Measurements from ENCODE around the gene HS3ST2. TPM values are rescaled to one million over a fixed set of nuclear protein-coding genes. Genes with fewer than 3 reads are reported as not detected.

Gene HS3ST2
- total RNA-seq, 1 donor from 2014 or later: 1.0 TPM

- H3K27me3 Mint-ChIP-seq (ENCODE audit: low read depth, unreplicated experiment): peaks cover 27% of the 10 kb centered on the region
- Histone ChIP-seq H3K4me2 (ENCODE audit: low read length) (no peak overlapping the region), H3K27me3 (ENCODE audit: insufficient read depth, low read length) (no peaks in the 10 kb centered on the region), H3K27ac (ENCODE audit: low read depth, low read length) (no peak overlapping the region), H3K79me2 (ENCODE audit: insufficient read depth, low read length) (no peaks in the 10 kb centered on the region), H3K9ac (ENCODE audit: low read length) (no peak overlapping the region), H3K4me1 (ENCODE audit: insufficient read depth, low read length) (no peaks in the 10 kb centered on the region), H4K20me1 (ENCODE audit: insufficient read depth, low read length) (no peaks in the 10 kb centered on the region), H3K36me3 (ENCODE audit: insufficient read depth, low read length) (no peaks in the 10 kb centered on the region), H3K9me3 (ENCODE audit: insufficient read depth, low read depth, low read length) (no peaks in the 10 kb centered on the region), H3K4me3 (ENCODE audit: insufficient read depth, low read depth, low read length) (no peak overlapping the region), H2AFZ (ENCODE audit: low read depth, low read length) (no peak overlapping the region)
- no peak for FAIRE-seq
- no peak overlapping the region for H3K4me3 Mint-ChIP-seq (ENCODE audit: unreplicated experiment)
- no peaks in the 10 kb centered on the region for H3K9me3 Mint-ChIP-seq (ENCODE audit: unreplicated experiment)
- peaks cover 4% of the 10 kb centered on the region for H3K4me1 Mint-ChIP-seq (ENCODE audit: low read depth, unreplicated experiment)
- no peak for DNase-seq (ENCODE audit: low read depth)
- no peak overlapping the region for H3K27ac Mint-ChIP-seq (ENCODE audit: unreplicated experiment)
- TF ChIP-seq, protein P1, sequence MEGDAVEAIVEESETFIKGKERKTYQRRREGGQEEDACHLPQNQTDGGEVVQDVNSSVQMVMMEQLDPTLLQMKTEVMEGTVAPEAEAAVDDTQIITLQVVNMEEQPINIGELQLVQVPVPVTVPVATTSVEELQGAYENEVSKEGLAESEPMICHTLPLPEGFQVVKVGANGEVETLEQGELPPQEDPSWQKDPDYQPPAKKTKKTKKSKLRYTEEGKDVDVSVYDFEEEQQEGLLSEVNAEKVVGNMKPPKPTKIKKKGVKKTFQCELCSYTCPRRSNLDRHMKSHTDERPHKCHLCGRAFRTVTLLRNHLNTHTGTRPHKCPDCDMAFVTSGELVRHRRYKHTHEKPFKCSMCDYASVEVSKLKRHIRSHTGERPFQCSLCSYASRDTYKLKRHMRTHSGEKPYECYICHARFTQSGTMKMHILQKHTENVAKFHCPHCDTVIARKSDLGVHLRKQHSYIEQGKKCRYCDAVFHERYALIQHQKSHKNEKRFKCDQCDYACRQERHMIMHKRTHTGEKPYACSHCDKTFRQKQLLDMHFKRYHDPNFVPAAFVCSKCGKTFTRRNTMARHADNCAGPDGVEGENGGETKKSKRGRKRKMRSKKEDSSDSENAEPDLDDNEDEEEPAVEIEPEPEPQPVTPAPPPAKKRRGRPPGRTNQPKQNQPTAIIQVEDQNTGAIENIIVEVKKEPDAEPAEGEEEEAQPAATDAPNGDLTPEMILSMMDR (IDR thresholded peaks at IDR 0.05; ENCODE audit: insufficient read depth, low read depth, low read length): no peak
- no peak for TF ChIP-seq EZH2 (IDR thresholded peaks at IDR 0.05; ENCODE audit: insufficient read depth, low read length)
- H3K36me3 Mint-ChIP-seq (ENCODE audit: low read depth, unreplicated experiment): no peaks in the 10 kb centered on the region
Observed at GRCh38 chr16:22928882-22929435, 115.0 kb downstream of the HS3ST2 start.

DNA sequence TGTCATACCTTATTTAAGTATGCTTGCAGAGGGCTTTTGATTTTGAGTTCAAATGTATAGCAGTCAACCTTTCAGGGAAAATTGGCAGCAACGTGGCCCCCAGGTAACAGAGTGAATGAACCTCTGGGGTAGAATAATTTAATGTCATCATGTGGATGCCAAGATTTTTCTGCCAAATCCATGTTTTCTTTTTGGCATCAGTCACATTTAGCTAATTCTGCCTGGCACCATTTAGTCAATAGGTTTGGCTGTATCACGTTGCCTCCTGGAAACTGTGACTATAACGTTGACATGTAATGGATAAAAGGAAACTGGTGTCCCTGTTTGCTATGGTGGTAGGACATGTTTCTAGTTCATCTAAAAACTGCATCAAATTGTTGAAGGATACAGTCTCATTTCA is 115.5 kb downstream of the HS3ST2 start:
- H3K9me3 ChIP-seq (ENCODE audit: insufficient read depth, low read depth, low read length): no peaks in the 10 kb centered on the region
- TF ChIP-seq, protein P1 (IDR thresholded peaks at IDR 0.05; ENCODE audit: insufficient read depth, low read depth, low read length): no peak
- no peak for TF ChIP-seq EZH2 (IDR thresholded peaks at IDR 0.05; ENCODE audit: insufficient read depth, low read length)
- H3K36me3 ChIP-seq (ENCODE audit: insufficient read depth, low read length): no peaks in the 10 kb centered on the region
- no peak overlapping the region for H2AFZ ChIP-seq (ENCODE audit: low read depth, low read length)
- H3K4me2 ChIP-seq (ENCODE audit: low read length): no peak overlapping the region
- no peaks in the 10 kb centered on the region for H3K79me2 ChIP-seq (ENCODE audit: insufficient read depth, low read length)
- Mint-ChIP-seq H3K27ac (ENCODE audit: unreplicated experiment) (no peak overlapping the region), H3K4me3 (ENCODE audit: unreplicated experiment) (no peak overlapping the region), H3K9me3 (ENCODE audit: unreplicated experiment) (no peaks in the 10 kb centered on the region), H3K4me1 (ENCODE audit: low read depth, unreplicated experiment) (peaks cover 4% of the 10 kb centered on the region), H3K27me3 (ENCODE audit: low read depth, unreplicated experiment) (peaks cover 24% of the 10 kb centered on the region), H3K36me3 (ENCODE audit: low read depth, unreplicated experiment) (no peaks in the 10 kb centered on the region)
- no peaks in the 10 kb centered on the region for H3K27me3 ChIP-seq (ENCODE audit: insufficient read depth, low read length)
- H3K4me1 ChIP-seq (ENCODE audit: insufficient read depth, low read length): no peaks in the 10 kb centered on the region
- no peak overlapping the region for H3K4me3 ChIP-seq (ENCODE audit: insufficient read depth, low read depth, low read length)
- no peak for DNase-seq (ENCODE audit: low read depth)
- FAIRE-seq: no peak
- H4K20me1 ChIP-seq (ENCODE audit: insufficient read depth, low read length): no peaks in the 10 kb centered on the region
- no peak overlapping the region for H3K27ac ChIP-seq (ENCODE audit: low read depth, low read length)
- no peak overlapping the region for H3K9ac ChIP-seq (ENCODE audit: low read length)

DNA sequence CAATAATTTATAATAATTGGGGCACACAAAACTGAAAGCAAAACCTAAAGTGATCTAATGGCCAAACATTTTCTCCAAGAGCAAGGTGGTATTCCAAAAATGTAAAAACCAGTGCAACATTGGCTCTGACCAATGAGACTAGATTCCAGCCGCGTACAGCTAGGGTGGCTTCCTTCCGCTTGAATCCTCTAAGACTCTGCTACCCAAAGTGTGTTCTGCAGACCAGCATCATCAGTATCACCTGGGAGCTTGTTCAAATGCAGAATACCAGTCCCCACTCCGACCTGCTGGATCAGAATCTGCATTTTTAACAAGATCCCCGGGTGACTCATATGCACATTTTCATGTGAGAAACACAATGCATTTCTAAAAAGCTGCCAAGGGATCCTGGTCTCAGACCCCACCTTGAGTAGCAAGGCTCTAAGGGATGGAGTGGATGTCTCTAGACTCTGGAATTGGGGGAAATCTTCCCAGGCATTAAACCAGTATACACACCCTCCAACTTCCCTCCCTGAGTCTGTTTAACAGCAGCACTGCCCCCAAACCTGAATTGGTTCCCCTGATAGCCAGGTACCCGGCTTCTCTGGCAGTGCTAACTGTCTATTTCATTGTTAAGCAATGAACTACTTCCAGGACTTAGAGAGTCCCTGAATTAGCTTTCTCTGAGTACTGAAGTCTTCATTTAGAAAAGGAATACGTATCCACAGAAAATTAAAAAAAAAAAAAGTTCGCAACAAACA is 118.2 kb downstream of the HS3ST2 start:
- H3K4me1 Mint-ChIP-seq (ENCODE audit: low read depth, unreplicated experiment): peaks cover 4% of the 10 kb centered on the region
- H3K4me3 Mint-ChIP-seq (ENCODE audit: unreplicated experiment): no peak overlapping the region
- Histone ChIP-seq H3K9me3 (ENCODE audit: insufficient read depth, low read depth, low read length) (no peaks in the 10 kb centered on the region), H3K9ac (ENCODE audit: low read length) (no peak overlapping the region), H3K36me3 (ENCODE audit: insufficient read depth, low read length) (no peaks in the 10 kb centered on the region), H3K27ac (ENCODE audit: low read depth, low read length) (no peak overlapping the region), H3K4me1 (ENCODE audit: insufficient read depth, low read length) (no peaks in the 10 kb centered on the region), H4K20me1 (ENCODE audit: insufficient read depth, low read length) (no peaks in the 10 kb centered on the region), H2AFZ (ENCODE audit: low read depth, low read length) (no peak overlapping the region), H3K79me2 (ENCODE audit: insufficient read depth, low read length) (no peaks in the 10 kb centered on the region), H3K4me2 (ENCODE audit: low read length) (no peak overlapping the region), H3K4me3 (ENCODE audit: insufficient read depth, low read depth, low read length) (no peak overlapping the region), H3K27me3 (ENCODE audit: insufficient read depth, low read length) (no peaks in the 10 kb centered on the region)
- no peak overlapping the region for H3K27ac Mint-ChIP-seq (ENCODE audit: unreplicated experiment)
- H3K27me3 Mint-ChIP-seq (ENCODE audit: low read depth, unreplicated experiment): peaks cover 14% of the 10 kb centered on the region
- FAIRE-seq: no peak
- no peaks in the 10 kb centered on the region for H3K9me3 Mint-ChIP-seq (ENCODE audit: unreplicated experiment)
- H3K36me3 Mint-ChIP-seq (ENCODE audit: low read depth, unreplicated experiment): no peaks in the 10 kb centered on the region
- TF ChIP-seq, protein P1 (IDR thresholded peaks at IDR 0.05; ENCODE audit: insufficient read depth, low read depth, low read length): no peak
- no peak for TF ChIP-seq EZH2 (IDR thresholded peaks at IDR 0.05; ENCODE audit: insufficient read depth, low read length)
- no peak for DNase-seq (ENCODE audit: low read depth)
